ENCODE measurements around the gene CHST3.

Gene CHST3

GRCh38 chr10:72035252-72035887 is 71.2 kb downstream of the CHST3 start:
- DNase-seq: no peak

DNA sequence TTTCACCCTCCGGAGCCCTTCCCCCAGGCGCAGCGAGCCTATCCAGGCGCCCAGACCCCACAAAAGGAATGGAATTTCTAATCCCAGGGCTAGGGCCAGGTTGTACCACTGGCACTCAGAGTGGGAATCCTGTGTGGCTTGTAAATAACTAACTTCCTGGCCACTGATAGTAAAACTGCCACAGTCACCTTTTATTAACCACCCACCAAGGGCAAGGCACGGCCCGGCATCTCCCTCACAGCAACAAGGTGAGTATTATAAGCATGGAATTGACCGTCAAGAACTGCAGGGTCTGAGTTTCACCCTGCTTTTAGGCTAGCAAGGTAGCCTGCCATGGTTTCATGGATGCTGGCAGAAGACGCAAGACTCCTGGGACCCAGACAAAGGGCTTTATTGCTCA is 73.1 kb downstream of the CHST3 start:
- DNase-seq: no peak

DNA sequence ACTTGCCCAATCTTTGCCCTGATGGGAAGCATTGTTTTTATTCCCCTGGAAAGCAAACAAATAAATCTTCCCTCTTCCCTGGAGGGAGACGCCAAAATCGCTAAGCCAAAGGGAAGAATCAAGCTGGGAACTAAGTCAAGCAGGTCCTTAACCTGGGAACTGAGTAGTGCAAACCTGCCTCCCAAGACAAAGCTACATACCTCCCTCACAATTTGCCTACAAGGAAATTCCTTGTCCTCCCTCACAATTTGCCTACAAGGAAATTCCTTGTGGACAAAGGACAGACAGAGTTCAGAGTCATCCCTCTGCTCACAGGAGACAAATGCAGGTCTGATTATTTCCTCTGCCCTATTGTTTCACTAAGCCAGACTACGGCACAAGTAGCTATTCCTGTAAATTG is 73.6 kb downstream of the CHST3 start:
- no peak for DNase-seq

DNA sequence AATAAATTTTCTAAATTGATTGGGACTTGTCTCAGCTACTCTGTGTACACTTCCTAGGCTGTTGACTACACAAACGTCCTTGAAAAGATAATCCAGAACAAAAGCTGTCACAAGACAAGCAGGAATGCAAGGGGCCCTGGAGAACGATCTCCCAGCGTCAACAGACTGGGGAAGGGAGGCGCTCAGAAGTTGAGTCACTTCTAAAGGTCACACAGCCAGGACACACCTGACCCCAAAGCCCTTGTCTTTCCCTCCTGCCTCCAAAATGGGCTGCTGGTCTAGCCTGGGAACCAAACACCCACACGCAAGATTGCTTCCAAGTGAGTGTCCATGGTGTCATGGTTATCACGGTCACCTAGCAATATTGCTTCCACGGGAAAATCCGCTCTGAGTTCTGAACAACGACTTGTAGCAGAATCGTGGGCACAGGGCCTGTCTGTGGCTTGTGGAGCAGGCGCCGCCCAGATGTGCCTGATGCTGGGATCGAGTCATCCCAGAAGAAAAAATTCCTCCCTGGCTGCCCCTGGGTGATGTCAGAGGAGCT is 74.3 kb downstream of the CHST3 start:
- DNase-seq: no peak

- DNase-seq: no peak
These were observed 75.2 kb downstream of the CHST3 start for GRCh38 chr10:72039377-72039776.

DNA sequence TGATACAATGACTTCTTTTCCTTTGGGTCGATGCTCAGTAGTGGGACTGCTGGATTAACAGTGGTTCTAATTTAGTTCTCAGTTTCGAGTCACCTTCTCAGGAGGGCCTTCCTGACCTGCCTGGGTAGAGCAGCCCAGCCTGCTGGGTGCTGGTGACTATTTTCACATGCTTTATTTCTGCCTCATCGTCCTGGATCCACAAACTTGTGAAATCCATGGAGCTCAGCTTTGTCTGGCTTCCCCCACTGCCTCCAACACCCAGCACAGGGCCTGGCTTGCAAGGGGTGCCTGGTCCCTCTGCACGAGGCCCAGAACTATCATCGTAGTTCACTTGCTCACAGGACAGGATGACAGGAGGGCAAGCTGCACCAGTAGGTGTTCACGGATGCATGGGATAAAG is 77.3 kb downstream of the CHST3 start:
- no peak for DNase-seq

- no peak for DNase-seq
These were observed 79.0 kb downstream of the CHST3 start for GRCh38 chr10:72043016-72043834.

DNA sequence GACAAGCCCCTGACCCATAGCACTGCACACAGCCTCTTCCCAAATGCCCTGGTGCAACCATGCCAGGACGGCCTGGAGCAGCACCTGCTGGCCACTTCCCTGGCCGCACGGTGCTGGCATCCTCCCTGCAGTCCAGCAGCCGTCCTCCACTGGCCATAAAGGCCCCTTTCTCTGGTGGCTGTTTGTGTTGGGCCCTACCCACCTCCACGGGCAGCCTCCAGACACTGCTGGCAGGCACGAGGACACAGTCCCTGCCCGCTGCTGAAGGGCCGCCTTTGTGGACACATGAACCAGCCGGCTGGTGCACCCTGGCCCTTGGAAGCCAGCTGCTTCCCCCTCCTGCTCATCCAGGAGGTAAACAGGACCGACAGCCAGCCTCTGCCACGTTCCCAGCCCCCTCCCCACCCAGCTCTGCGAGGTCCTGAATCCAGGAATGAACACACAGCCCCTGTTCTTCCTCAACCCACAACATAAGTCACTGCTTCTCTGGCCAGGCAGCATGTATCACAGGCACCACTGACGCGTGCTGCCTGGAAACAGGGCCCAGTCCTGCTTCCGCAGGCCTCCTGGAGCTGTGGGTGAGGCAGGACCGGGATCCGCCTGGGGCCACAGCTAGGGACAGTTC is 80.3 kb downstream of the CHST3 start:
- no peak for DNase-seq

DNA sequence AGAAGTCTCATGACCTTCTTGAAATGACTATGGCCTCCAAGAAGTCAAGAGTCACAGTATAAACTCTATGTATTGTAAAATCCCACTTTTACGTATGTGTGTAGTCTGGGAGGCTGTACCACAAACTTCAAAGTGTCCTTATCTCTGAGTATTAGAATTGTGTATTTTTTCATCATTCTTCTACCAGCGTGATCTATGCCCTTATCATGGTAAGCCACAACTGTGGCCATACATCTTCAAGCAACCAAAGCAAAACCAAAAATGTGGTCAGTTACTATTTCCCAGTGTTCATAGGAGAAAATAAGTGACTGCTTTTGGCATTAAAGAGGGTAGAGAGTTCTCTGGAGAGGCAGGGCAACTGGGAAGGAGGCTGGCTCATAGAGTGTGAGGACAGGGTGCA is 81.4 kb downstream of the CHST3 start:
- no peak for DNase-seq

DNA sequence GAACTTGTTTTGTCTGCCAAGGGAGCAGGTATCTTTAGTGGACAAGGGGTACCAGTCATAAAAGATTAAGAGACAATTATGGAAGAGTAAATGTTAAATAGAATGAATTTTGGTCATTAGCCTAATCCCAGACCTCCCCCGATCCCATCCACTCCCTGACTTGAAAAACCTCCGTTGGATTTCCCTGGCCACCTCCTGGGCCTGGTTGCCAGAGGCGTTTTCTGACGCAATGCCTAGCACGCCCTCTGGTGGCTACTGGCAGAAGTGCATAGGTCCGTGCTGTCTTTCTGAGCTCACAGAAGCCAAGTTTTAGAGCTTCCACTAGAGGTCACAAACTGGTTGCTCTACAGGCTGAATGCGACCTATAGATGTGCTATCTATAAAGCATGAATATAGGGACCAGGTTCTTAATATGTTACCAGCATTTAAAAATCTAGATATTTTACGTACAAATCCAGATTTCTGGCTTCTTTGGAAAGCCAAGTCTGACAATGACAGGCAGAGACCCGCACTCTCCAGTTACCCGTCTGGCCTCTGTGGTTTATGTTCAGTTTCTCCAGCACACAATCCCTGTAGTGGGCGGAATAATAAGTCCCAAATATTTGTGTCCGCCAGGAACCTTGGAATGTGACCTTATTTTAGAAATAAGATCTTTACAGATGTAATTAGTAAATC is 84.4 kb downstream of the CHST3 start:
- peak; percentile 73 for DNase-seq

DNA sequence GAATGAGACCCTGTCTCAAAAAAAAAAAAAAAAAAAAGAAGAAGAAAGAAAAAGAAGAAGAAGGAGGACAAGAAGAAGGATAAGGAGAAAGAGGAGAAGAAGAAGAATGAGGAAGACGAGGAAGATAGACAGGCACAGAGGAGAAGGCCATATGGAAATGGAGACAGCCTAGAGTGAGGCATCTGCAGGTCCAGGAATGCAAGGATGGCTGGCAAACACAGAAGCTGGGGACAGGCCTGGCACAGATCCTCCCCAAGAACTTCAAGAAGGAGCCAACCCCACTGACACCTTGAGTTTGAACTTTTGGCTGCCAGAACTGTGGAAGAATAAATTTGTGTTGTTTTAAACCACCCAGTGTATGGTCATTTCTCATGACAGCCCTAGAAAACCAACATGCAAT is 85.3 kb downstream of the CHST3 start:
- DNase-seq: no peak

- DNase-seq: no peak
These were observed 86.0 kb downstream of the CHST3 start for GRCh38 chr10:72049969-72050781.

DNA sequence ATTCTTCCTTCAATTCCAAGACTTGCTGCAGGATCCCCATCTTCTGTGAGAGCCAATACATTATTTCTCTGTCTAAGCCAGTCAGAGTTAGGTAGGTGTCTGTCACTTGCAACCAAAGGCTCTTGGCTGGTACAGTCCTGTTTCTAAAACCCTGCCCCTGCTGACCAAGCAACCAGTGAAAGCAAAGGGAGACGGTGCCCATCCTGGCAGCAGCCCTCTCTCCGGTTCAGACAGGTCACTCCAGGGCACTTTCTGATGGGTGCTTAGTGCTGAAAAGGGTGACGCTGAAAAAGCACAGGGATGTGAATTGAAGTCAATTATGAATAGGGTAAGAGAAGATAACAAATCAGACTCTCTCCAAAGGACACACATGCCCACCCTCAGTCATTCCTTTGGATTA is 86.7 kb downstream of the CHST3 start:
- DNase-seq: no peak

DNA sequence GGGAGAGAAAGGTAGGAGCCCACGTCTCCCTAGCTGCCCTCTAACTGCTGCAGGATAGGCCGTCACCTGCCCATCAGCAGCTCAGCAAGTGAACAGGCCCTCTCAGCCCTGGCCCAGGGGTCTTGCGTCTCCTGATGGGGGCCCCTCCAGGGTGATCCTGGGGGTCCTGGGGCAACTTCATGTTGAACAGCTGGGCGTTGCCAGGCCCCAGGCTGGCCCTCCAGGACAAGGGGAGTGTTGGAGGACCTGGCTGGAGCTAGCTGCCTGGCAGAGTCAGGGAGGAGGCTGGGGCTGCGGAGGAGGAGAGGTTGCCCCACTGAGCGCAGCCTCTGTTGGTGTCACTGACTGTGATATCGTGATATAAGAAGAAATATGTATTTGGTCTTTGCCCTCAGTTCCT is 89.5 kb downstream of the CHST3 start:
- no peak for DNase-seq

DNA sequence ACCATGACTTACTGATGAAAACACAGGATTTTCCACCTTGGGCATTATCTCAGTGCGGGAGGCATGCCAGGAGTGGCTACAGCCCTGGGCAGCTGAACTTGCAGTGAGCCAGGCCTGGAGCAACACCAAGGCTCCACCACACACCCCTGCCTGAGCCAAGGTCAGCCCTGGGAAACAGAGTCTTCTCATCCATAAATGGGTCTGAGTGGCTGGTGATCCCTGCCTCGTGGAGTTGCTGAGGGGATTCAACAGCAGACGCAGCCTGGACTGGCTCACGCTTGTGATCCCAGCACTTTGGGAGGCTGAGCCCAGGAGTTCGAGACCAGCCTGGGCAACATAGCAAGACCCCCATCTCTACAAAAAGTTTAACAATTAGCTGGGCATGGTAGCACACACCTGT is 91.9 kb downstream of the CHST3 start:
- DNase-seq: no peak

DNA sequence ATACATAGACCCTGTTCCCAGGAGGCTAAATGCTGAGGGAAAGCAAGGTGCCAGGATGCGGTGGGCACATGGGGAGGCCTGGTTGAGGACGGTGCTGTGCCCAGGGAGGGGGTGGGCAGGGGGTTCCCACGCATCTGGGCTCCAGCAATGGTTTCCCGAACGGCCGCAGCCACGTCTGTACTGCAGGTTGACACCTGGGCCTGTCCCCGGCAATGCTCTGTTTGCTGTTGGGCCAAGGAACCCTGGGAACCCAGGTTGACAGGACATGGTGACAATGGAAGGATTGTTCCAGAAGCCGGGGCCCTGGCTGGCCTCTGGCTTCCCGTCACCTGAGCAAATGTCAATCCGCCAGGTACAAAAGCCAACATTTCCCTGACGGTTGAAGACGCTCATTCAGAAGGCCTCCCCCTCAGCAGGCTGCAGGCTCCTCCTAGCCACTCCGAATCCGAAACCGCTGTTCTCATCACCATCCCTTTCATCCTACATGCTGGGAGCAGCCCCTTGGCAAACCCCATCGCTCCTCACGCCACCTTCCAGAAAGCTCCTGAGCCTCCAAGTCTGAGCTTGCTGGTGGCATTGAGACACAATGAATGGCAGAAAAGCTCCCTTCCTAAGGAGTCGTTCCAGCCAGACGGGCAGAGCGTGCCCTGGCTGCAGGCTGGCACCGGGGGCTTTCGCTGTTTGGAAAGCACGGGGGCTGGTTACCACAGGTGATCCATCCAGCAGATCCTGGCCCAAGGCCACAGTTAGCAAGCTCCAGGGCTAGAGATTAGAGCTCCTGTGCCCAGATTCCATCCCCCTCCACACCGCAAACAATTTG is 92.9 kb downstream of the CHST3 start:
- DNase-seq: no peak

DNA sequence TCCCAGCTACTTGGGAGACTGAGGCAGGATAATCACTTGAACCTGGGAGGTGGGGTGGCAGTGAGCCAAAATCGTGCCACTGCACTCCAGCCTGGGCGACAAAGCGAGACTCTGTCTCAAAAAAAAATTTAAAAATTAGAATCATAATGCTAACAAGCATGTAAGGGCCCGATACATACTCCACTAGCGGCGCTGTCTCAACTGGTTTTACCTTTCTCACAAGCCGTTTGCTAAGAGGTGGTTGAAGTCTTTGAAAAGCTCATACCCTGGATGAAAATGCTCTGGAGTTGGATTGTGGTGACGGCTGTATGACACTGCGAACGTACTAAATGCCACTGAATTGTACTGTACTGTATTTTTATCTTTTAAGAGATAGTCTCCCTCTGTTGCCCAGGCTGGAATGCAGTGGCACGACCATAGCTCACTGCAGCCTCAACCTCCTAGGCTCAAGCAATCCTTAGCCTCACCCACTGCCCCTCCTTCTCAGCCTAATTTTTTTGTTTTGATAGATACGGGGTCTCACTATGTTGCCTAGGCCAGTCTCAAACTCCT is 94.2 kb downstream of the CHST3 start:
- DNase-seq: no peak

- no peak for DNase-seq
These were observed 95.0 kb downstream of the CHST3 start for GRCh38 chr10:72058989-72059842.

GRCh38 chr10:72059843-72060822 is 95.9 kb downstream of the CHST3 start:
- no peak for DNase-seq
